Measurements from ENCODE around the gene C1QA.

Gene C1QA

DNA sequence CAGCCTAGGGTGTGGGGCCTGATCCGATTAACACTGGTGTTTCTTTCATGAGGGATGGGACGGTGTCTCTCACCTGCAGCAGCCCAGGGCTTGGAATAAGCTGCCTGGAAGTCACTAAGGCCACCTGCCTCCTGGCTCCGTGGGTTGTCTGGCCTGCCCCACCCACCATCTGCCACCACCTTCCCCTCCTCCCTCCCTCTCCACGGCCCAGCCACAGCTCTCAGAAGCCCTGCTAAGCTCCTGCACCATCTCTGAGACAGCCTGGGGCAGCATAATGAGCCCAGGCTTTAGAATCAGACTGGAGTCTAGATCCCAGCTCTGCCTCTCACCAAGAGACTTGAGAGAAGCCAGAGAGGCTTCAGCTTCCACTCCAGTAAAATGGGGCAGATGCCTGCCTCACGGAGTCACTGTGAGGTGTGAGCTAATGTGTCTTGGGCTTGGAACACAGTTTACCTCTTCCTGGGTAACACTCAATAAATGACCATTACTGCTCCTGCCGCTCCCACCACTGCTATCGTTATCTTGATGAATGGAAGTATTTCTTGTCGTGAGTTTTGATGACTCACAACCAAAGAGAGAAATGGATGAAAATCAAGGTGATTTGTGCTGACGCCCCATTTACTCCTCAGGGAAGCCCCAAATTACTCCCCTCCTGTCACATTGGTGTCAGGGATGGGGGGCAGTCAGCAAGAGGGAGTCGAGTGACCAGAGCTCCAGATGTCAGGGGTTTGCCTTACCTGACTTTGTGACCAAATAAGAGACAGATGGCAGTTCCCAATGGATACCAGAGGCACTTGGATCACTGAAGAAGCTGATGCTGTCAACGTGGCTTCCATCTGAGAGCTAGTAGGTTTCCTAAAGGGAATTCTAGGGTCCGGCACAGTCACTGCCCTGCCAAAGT lies 23.5 kb upstream of the C1QA start:
- DNase-seq (ENCODE audit: low spot score): no peak

DNA sequence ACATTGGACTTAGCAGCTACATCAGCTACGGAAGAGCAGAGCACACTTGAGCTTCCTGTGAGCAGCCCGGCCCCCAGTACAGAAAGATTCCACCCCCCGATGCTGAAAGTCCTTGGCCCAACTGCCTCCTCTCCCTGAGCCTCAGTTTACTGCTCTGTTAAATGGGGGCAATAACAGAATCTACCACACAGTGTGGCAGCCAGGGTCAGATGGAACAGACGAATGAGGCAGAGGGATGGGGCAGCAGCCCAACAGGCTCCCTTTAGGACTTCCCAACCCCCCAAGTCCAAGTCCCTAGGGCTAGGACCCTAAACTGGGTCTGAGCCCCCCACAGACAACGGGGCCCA lies 22.9 kb upstream of the C1QA start:
- DNase-seq (ENCODE audit: low spot score): no peak

DNA sequence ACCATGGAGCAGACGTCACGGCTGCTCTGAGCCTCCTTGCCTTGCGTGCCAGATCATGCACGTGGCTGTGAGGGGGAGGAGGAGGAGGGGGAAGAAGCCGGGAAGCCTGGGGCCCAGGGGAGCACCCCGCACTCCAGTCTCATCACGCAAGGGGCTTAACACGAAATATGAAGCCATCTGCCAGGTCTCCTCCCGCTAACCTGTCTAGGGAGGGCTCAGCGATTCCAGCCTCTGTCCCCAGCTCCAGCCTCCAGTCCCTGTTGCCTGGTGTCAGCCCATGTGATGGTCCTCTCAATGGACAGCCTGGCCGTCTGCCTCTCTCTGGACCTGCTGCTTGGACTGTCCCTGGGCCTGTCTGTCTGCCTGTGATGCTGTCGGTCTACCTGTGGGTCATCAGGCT lies 22.5 kb upstream of the C1QA start:
- no peak for DNase-seq (ENCODE audit: low spot score)

DNA sequence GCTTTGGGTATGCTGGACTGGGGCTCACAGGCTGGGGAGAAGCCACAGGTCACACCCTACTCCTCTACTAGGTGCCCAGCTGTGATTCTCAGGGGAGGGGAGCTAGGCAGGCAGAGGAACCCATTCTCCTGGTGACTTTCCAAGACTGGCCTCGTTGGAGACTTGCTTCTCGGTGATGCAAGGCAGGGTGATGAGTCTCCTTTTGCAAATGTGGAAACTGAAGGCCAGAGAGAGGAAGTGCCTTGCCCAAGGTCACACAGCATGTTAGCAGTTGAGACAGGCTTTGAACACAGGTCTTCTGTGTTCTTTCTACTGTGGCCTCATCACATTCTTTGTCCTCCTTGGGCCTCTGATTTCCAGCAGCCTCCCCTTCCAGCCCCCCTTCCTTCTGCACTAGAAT lies 20.5 kb upstream of the C1QA start:
- DNase-seq (ENCODE audit: low spot score): no peak

DNA sequence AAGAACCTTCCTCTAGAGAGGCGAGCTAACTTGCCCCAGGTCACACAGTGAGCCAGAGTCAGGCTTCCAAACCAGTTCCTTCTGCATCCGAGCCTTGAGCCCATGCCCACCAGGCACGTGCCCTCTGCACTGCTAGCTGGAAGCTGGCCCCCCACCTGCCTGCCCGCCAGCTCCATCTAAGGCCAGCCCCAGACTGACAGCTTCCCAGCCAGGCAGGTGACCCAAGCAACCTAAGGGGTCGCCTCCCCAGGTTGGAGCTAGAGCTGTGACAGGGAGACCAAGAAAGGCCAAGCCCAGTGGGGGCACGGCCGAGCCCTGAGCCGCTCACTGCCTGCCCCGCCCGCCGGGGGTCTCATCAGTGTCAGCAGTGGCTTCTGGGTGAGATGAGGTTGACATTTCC lies 19.9 kb upstream of the C1QA start:
- no peak for DNase-seq (ENCODE audit: low spot score)

DNA sequence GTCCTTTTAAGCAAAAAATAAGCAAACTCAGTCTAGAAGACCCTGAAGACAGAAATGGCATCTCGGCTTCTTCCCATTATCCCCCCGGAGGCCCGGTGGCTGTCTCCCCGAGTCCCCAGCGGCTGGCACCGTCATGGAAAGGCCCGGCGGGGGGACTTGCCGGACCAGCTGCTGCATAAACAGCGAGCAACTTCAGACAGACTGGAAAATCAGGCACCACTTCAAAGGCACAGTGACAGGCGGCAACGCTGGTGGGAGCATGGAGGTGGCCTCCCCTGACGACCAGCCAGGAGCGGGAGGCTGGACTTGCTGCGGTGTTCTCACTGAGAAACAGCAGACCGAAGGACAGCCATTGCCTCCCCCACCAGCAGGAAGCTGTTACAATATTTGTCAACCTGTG lies 18.4 kb upstream of the C1QA start:
- no peak for DNase-seq (ENCODE audit: low spot score)

DNA sequence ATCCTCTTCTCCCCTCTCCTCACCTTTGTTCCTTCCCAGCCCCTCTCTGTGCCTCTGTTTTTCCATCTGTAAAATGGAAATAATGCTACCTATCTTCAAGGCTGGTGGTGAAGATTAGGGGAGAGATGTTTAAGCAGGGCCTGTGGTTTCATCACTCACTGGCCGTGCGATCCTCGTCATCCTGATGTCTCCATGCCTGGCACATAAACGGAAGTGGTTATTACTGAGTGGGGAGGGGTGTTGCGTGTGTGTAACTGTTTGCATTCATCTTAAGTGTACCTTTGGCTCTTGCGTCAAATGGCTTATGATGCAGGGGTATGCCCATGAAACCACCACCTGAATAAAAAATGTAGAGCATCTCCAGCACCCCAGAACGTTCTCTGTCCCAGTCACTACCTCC lies 17.2 kb upstream of the C1QA start:
- no peak for DNase-seq (ENCODE audit: low spot score)

DNA sequence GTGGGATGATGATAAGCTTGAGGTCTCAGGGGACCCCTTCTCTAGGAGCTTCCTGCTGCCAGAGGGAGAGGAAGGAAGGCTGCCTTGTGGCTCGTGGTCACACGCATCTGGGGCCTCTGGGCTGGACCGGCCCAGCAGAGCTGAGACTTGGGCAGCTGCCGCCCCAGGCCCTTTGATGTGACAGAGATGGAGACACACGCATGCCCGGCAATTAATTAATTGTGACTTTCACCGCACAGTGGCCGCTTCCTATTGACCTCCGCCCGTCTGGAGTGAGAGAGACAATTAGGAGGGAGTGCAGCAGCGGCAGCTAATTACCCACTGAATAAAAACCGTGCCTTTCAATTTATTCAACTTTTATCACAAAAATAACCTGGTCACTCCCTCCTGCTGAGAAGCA lies 16.6 kb upstream of the C1QA start:
- DNase-seq (ENCODE audit: low spot score): no peak

DNA sequence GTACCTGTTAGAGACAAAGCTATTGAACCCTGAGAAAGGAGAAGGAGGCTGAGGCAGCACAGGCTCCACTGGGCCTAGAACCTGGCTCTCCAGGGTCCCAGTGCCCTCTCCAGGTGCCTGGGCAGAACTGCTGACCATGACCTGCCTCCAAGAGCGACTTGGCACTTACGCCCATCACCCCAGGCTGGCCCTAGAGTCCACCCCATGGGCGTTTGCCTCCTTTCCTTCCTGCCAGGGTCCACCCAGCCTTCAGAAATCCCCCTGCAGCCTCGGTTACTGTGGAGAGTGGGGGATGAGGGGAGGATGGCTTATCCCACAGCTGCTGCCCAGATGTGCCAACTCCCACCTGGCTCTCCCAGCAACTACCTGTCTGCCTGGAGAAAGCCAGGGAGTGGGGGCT lies 14.7 kb upstream of the C1QA start:
- no peak for DNase-seq (ENCODE audit: low spot score)

DNA sequence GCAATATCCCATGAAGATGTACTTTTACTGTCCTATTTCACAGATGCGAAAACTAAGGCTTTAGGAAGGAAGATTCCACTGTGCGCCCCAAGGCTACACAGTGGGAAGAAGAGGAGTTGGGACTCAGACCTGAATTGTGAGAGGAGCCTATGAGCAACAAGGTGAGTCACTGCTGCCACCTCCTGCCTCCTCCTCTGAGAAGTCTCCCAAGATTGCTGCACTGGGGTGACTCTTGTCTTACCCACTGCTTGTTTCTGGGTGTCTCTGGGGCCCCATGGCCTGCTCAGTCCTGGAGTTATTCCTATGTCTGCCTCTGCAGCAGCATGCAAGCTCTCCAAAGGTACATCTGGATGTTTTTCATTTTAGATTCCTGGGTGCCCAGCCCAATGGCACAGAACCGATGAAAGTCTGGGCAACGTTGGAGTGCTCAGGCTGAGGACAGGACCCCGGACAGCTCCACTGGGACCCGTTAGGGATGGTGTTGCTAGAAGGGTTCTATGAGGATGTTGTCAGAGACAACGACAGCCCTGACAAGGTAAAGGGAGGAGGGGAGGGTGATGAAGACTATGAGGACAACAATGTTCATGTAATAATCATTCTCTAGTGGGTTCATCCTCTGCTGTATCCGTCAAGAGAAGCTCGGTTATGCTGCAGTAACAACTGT lies 11.0 kb upstream of the C1QA start:
- DNase-seq (ENCODE audit: low spot score): no peak

DNA sequence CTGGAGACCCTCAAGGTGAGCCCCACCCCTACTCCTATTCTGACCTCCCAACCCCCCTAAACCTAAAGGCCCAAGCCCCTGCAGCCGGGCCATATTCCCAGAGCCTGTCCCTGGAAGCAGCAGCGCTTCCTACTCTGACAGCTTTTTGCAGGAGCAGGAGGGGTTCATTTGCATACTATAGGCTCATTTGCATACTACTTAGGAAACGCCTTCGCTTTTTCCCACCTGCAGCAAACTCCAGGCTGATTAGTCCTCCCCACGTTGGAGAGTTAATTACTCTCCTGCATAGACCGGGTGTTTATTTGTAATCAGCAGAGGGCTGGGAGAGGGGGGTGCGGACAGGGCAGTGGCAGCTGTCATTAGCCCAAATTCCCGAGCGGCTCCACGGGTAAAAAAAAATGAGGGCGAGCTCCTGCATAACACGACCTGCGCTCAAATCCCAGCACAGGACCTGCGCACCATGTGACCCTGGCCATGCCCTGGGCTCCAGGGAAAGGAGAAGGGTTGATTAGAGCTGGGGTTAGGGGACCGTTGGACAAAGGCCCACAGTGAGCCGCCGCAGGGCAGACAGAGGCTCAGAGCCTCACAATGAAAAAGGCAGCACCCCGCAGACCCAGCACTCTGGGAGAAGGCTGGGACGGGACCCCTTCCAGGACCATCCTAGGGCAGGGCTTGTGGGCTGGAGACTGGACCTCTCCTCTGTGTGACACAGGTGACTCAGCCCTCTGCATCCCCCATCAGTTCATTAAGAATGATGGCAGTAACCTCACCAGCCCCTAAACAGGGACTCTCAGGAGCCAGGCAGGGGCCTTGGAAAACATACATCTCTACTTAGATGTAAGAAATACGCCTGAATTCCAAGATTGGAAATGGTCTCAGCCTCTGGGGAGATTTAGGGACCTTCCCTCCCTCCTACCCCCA lies 9.9 kb upstream of the C1QA start:
- no peak for DNase-seq (ENCODE audit: low spot score)

DNA sequence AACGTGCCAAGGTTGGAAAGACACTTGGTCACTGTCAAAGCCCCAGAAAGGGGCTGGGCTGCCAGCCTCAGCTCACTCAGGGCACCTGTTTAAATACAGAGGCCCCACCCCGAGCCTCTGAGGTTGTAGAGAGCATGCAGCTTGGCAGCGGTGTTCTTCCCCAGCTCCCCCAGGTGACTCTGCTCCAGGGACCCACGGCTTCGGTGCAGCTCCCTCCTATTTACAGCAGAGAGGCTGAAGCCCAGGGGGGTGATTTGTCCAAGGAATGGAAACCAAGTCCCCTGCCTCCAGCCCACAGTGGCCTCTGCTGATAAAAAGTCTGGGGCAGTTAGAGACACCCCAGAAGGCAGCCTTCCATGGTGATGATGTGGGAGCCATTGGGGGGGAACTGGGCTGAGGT lies 9.1 kb upstream of the C1QA start:
- DNase-seq (ENCODE audit: low spot score): no peak

DNA sequence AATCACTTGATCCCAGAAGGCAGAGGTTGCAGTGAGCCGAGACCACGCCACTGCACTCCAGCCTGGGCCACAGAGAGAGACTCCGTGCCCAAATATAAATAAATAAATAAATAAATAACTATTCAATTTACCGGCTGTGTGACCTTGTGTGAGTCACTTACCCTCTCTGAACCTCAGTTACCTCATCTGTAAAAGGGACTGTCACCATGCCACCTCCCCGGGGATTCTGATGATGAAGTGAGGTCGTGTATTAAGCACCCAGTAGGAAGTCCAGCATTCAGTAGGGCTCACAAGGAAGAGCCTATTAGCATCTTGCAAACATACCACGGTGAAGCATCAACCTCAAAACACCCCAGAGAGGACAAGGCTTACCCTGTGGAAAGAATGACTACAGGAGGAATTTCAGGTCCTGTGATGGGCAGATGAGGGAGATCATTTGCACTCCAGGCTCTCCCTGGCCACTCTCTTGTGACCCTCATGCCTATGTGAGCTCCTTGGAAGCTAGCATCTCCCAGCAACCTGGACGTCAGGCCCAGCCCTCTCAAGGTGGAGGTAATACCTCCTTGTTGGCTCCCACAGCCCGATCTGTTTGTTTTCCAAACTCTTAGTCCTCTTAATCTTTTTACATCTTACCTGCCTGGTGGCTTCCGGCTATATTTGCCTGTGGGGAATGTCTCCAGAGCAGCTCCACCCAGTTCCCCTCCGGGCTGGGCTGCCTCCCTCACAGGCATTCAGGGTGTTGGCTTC lies 7.6 kb upstream of the C1QA start:
- no peak for DNase-seq (ENCODE audit: low spot score)

DNA sequence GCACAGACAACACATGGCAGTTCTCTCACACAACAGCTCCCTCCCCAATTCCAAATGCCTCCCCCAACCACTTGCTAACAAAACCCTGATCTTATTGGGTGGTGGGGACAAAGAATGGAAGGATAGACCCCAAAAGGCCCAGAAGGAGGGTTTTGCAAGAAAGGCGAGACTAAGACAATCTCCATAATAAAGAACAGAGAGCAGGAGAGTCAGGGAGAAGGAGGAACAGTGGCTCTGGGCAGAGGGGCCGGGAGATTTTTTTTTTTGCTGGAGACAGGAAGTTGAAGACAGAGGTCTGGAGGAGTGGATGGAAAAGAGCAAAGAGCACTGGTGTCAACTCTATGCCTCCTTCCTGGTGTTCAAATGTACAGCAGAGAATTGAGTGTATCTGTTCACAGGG lies 6.5 kb upstream of the C1QA start:
- no peak for DNase-seq (ENCODE audit: low spot score)

DNA sequence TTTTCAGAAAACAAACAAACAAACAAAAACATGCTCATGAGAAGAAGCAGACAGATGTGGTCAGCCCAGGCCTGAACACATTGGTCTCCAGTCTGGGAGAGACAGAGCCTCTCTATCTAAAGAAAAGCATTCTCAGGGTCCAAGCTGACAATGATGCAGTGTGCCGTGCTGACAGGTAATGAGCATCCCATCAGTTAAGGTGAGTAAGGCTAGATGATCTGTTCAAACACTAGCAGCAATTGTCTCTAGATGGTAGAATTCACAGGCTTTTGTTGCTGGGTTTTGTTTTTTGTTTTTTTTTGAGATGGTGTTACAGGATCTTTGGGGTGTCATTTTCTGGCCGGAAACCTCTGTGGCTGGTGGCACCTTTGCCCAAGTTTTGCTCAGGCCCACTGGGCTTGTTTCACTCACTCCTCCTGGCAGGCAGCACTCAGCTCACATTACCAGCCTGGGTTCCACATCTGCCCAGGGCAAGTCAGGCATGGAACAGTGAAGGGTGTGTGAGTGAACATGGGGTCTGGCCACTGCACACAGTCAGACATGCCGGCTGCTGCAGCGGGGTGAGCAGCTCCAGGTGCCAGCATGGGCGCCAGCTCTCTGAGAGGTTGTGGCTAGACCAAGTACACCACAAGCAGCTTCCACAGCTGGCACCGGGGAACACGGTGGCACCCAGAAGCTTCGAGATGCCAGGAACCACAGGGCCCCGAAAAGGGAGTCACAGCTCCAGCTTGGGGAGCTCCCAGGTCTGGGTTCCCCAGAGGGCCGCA lies 2.5 kb upstream of the C1QA start:
- DNase-seq (ENCODE audit: low spot score): no peak

DNA sequence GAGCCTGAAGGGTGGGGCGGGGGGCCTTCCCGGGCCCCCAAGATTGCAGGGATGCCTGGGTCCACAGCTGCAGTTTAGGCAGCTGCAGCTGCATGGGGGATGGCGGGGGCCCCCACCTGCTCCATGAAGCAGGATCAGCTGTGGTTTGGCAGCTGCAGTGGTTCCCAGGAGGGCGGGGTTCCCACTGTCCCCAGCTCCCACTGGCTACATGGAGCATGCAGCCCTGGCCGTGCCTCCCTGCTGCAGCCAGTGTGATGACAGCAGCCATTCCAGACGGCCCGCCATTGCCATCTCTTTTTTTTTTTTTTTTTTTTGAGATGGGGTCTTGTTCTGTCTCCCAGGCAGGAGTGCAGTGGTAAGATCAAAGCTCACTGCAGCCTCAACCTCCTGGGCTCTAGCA lies 992 bp upstream of the C1QA start:
- DNase-seq (ENCODE audit: low spot score): no peak

DNA sequence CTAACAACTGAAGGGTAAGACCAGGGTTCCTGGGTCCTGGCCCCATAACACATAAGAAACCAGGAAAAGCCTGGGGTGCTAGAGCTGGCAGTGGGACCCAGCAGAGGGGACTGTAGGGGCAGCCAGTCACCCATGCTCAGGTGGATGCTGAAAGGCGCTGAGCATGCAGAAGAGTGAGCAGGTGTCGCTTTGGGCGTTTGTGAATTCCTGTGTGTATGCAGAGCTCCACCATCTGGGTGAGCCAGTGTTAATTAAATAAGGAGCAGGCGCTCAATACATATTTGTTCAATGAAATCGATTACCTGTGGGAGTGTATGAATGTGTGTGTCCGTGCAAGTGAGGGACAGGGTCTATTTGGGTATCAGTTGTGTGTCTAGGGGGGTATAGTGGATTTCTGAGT lies 499 bp downstream of the C1QA start:
- DNase-seq (ENCODE audit: low spot score): no peak

DNA sequence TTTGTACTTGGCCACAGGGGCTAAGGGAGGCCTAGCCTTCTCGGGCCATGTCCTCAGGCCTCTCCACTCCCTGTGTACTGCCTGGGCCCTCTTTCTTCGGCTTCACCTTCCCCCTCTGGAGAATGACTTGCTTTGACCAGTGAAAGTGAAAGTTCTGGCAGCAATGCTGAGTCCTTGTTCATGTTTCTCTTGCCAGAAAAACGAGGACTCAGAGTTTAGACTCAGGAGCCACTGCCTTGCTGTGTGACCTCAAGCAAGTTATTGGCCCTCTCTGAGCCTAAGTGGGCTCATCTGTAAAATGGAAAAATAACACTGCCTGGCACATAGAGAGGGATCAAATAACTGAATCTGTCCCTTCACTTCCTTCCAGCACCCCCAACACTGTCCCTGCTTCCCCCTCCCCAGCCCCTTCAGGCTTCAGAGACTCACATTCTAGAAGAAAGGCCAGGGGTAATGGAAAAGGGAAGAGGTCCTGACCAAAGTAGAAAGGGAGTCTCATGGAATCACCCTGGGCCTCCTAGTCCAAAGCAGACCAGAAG lies 1.5 kb downstream of the C1QA start:
- no peak for DNase-seq (ENCODE audit: low spot score)

DNA sequence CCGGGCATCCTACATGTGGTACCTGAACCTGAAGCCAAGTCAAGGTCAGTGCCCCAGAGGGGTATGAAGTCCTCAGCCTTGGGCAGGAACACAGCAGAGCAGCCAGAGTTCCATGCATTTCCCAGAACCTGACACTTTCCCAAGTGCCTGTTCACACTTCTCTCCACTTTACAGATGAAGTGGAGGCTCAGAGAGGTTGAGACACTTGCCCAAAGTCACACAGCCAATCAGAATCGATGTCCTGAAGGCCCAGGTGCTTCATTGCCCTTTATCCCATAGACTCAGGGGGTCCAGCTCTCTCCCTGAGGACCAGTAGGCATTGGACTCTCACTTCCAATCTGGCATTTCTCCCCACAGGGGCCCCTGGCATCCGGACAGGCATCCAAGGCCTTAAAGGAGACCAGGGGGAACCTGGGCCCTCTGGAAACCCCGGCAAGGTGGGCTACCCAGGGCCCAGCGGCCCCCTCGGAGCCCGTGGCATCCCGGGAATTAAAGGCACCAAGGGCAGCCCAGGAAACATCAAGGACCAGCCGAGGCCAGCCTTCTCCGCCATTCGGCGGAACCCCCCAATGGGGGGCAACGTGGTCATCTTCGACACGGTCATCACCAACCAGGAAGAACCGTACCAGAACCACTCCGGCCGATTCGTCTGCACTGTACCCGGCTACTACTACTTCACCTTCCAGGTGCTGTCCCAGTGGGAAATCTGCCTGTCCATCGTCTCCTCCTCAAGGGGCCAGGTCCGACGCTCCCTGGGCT lies 2.2 kb downstream of the C1QA start:
- DNase-seq (ENCODE audit: low spot score): no peak

DNA sequence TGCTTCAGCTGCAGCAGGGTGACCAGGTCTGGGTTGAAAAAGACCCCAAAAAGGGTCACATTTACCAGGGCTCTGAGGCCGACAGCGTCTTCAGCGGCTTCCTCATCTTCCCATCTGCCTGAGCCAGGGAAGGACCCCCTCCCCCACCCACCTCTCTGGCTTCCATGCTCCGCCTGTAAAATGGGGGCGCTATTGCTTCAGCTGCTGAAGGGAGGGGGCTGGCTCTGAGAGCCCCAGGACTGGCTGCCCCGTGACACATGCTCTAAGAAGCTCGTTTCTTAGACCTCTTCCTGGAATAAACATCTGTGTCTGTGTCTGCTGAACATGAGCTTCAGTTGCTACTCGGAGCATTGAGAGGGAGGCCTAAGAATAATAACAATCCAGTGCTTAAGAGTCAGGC lies 2.9 kb downstream of the C1QA start:
- no peak for DNase-seq (ENCODE audit: low spot score)

All from LoVo (cell line).